Cardiac fibroblast (primary cell): Measurements from ENCODE around the gene MRGPRX3.

Experiments
- DNase-seq, 2 donors: peaks; one replicate each; pipeline versions ENCODE4 v3.0.0 to v3.0.0-alpha.2; 2010; ENCODE audit warnings: low read depth in 2 of 2
- H3K4me3 ChIP-seq, 2 donors: replicated peaks in 1 of 2; 1 replicate in 1 of 2; 2 replicates in 1 of 2; pipeline ENCODE4 v1.5.1; 2011; ENCODE audit warnings: low read depth in 2 of 2, low read length in 2 of 2, mild to moderate bottlenecking in 2 of 2, moderate library complexity in 1 of 2
- TF ChIP-seq, protein P1 (sequence below): IDR thresholded peaks from one replicate; pipeline ENCODE4 v1.5.1; 2011; ENCODE audit warnings: low read depth, mild to moderate bottlenecking, low read length, inconsistent platforms

The MRGPRX3 gene

DNA sequence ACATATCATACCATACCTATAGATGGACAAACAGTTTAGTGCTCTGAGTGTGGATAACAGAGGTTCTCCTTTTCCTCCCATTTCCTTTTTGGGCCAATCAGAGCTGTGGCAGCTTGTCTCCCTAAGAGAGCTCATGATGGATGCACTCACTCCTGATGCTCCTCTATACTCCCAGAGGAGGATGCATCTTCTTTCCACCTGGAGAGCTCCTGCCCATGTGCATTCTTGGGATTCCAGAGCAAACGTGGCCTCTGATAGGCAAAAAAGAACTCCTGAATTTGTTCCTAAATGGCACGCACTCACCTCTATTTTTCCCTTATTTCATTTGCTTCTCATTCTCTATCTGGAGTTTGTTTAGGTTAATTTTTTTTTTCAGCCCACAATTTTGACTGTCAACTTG, 2.9 kb downstream of the MRGPRX3 start:
- no peak overlapping the region for H3K4me3 ChIP-seq
- TF ChIP-seq, protein P1, sequence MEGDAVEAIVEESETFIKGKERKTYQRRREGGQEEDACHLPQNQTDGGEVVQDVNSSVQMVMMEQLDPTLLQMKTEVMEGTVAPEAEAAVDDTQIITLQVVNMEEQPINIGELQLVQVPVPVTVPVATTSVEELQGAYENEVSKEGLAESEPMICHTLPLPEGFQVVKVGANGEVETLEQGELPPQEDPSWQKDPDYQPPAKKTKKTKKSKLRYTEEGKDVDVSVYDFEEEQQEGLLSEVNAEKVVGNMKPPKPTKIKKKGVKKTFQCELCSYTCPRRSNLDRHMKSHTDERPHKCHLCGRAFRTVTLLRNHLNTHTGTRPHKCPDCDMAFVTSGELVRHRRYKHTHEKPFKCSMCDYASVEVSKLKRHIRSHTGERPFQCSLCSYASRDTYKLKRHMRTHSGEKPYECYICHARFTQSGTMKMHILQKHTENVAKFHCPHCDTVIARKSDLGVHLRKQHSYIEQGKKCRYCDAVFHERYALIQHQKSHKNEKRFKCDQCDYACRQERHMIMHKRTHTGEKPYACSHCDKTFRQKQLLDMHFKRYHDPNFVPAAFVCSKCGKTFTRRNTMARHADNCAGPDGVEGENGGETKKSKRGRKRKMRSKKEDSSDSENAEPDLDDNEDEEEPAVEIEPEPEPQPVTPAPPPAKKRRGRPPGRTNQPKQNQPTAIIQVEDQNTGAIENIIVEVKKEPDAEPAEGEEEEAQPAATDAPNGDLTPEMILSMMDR, result no peak
- no peak for DNase-seq

DNA sequence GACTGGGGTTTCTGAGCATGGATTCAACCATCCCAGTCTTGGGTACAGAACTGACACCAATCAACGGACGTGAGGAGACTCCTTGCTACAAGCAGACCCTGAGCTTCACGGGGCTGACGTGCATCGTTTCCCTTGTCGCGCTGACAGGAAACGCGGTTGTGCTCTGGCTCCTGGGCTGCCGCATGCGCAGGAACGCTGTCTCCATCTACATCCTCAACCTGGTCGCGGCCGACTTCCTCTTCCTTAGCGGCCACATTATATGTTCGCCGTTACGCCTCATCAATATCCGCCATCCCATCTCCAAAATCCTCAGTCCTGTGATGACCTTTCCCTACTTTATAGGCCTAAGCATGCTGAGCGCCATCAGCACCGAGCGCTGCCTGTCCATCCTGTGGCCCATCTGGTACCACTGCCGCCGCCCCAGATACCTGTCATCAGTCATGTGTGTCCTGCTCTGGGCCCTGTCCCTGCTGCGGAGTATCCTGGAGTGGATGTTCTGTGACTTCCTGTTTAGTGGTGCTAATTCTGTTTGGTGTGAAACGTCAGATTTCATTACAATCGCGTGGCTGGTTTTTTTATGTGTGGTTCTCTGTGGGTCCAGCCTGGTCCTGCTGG, 4.9 kb downstream of the MRGPRX3 start:
- no peak overlapping the region for H3K4me3 ChIP-seq
- DNase-seq, result no peak
- TF ChIP-seq, protein P1, result no peak

DNA sequence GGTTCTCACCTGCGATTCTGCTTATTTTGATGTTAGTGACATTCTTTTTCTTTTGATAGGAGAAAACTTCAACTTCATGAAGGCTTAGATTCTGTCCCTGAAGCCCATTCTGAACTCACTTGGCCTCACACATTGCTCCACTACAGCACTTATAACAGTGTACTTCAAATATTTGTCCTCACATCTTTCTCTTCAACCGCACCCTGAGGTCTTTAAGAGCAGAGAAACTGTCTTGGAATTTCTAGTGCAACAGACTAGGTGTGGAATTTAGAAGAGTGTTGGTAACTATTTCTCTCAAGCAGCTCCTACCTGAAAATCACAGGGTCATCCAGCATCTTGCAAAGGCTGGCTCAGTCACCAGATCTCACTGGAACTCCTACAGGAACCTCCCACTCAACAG, 7.8 kb downstream of the MRGPRX3 start:
- TF ChIP-seq, protein P1, result no peak
- no peak overlapping the region for H3K4me3 ChIP-seq
- DNase-seq, result no peak

DNA sequence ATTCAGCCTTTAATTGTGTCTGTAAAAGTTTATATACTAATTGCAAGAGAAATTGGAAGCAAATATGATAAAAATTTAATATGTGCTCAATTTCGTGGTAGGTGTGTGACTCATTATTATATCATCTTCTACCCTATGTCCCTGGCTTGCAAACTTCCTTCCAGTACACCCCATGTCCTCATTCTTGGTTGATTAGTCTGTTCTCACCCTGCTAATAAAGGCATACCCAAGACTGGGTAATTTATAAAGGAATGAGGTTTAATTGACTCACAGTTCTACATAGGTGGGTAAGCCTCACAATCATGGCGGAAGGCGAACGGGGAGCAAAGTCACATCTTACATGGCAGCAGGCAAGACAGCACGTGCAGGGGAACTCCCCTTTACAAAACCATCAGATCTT, 11.9 kb downstream of the MRGPRX3 start:
- peak in 1 of 2 donors; percentile 40 for DNase-seq
- TF ChIP-seq, protein P1, result no peak
- H3K4me3 ChIP-seq, result no peak overlapping the region

DNA sequence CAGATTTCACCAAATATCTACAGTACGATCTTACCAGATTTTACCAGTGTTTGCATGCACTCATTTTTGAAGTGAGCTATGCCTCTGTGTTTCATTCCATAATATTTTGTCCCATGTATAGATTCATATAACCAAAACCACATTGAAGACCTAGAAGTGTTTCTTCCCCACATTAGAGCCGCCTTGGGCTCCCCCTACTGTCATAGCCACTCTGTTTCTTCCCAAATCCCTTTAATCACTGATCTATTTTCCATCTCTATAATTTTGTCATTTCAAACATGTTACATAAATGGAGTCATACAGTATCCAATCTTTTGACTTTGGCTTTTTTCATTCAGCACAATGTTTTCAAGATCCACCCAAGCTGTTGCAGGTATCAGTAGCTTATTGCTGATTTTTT, 12.7 kb downstream of the MRGPRX3 start:
- TF ChIP-seq, protein P1, result peak; percentile 34
- DNase-seq, result peak in 1 of 2 donors; percentile 7
- H3K4me3 ChIP-seq, result no peak overlapping the region

DNA sequence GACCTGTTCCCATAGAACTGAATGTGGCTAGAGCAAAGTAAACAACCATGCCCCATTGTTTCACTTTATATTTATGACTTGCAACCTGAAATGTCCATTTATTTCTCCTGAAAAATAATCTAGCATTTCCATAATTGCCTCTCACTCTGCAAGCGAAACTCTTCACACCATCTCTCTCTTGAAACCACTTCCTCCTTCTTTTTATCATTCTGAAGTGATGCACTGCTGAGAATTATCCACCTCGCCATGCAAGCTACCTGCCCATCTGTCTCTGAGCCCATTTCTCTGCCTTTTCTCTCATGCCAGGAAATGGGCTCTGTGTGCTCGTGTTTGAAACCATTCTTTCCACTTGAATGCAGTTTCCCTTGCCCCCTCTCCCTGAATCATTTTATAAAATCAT, 13.5 kb downstream of the MRGPRX3 start:
- no peak overlapping the region for H3K4me3 ChIP-seq
- TF ChIP-seq, protein P1, result no peak
- no peak for DNase-seq

DNA sequence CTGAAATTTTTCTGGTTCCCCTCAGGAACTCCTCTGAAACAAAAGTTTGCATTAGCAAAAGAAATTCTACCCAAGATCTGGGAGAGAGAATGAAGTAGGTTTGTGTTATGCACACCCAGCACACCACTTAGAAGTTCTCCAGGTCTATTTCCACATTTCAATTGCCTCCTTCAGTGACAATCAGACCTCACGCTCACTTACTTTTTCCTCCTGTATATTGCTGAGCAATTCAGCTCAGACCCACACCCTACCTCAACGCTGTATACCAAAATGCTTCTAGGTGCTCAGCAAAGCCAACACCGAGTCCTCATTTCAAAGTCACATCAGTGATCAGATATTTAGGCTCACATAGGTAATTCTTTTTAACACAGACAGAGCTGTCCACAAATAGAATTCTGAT, 19.2 kb downstream of the MRGPRX3 start:
- DNase-seq, result no peak
- TF ChIP-seq, protein P1, result no peak

More for the DNA sequence above, 19.2 kb downstream of the MRGPRX3 start:
- H3K4me3 ChIP-seq, result no peak overlapping the region
